Right lobe of liver (tissue), 6 donors: ENCODE data around the gene ERC2. TPM values are rescaled to one million over a fixed set of nuclear protein-coding genes. Genes with fewer than 3 reads are reported as not detected.

ENCODE experiments used
- ATAC-seq, 4 donors: fragments of 200-7000 bp; cut with Tn5 transposase; one replicate each; pipeline ENCODE4 v1.9.1; 2020; ENCODE audit warnings: mild to moderate bottlenecking in 4 of 4, moderate library complexity in 4 of 4
- DNase-seq, 3 donors: peaks; one replicate each; pipeline ENCODE4 v3.0.0-alpha.2; 2020
- H3K27ac ChIP-seq, 3 donors: fragments of 200-600 bp; one replicate each; pipeline ENCODE4 v1.8.0; 2022
- H3K27me3 ChIP-seq, 2 donors: fragments of 200-600 bp; one replicate each; pipeline ENCODE4 v1.8.0; 2022
- H3K36me3 ChIP-seq, 4 donors: fragments of 200-600 bp; sonication (generic) in 1 of 4; one replicate each; pipeline versions ENCODE4 v1.5.1 to v1.8.0; 2017 to 2022; ENCODE audit warnings: control low read depth in 1 of 4
- H3K4me1 ChIP-seq, 4 donors: fragments of 200-600 bp; sonication (generic) in 1 of 4; one replicate each; pipeline versions ENCODE4 v1.5.1 to v1.8.0; 2017 to 2022; ENCODE audit warnings: control low read depth in 1 of 4
- H3K4me3 ChIP-seq, 3 donors: fragments of 200-600 bp; one replicate each; pipeline ENCODE4 v1.8.0; 2022
- H3K9me3 ChIP-seq, 4 donors: fragments of 200-600 bp; sonication (generic) in 1 of 4; one replicate each; pipeline versions ENCODE4 v1.5.1 to v1.8.0; 2017 to 2022; ENCODE audit warnings: control low read depth in 1 of 4
- POLR2A ChIP-seq: fragments of 450-650 bp; IDR thresholded peaks from one replicate; pipeline ENCODE4 v1.6.1; 2017; ENCODE audit warnings: antibody characterized with exemption, mild to moderate bottlenecking
- WGBS: methylation state at CpG from one replicate; pipeline ENCODE4 v1.1.6; 2018; ENCODE audit warnings: low coverage, low lambda C conversion rate; ENCODE audit not compliant: insufficient coverage; ENCODE audit errors: missing lambda C conversion rate; 5-methylcytosine and 5-hydroxymethylcytosine counted together
- intact Hi-C, 2 donors: fragments of 100-400 bp; cut with DNase I; formaldehyde crosslinking; loops; one replicate each; pipeline versions ENCODE4 v1.11.2 to v1.14.1; 2022
- total RNA-seq, 6 experiments: library from RNA; depleted of rRNA in 2 of 6; stranded (reverse); fragments of >200 nt in 2 of 6; fragmentation: NEBNext Ultra II Directional in 3 of 6; extraction: Animal tissue kit (Norgen Biotek cat#: 25700) in 3 of 6; gene quantifications; one replicate each; pipeline versions ENCODE4 v1.1.0 to v1.2.4, GENCODE V29; 2016 to 2023
- TF ChIP-seq, protein P1 (sequence below), 4 donors: fragments of 200-600 bp in 3 of 4; fragments of 450-650 bp in 1 of 4; IDR thresholded peaks; one replicate each; pipeline versions ENCODE4 v1.5.1 to v1.8.0; 2016 to 2022; ENCODE audit warnings: antibody characterized with exemption in 4 of 4, mild to moderate bottlenecking in 2 of 4
- donor health status: DM: no; HTN: yes; CAD: no.
- donor health status: DM: no; HTN: no; CAD: no.
- donor health status: DM: no; HTN: no; CAD: no.
- donor health status: DM: no; HTN: yes; CAD: no.
- donor health status: DM: no; HTN: yes; CAD: no.

ERC2 gene
- total RNA-seq, 6 experiments from 2014 or later: not detected

GRCh38 chr3:56459719-56460118 is 8.5 kb downstream of the ERC2 start:
- Histone ChIP-seq H3K4me1 (no peaks in the 10 kb centered on the region), H3K27me3 (no peaks in the 10 kb centered on the region), H3K36me3 (no peaks in the 10 kb centered on the region), H3K27ac (no peak overlapping the region), H3K4me3 (no peak overlapping the region), H3K9me3 (no peaks in the 10 kb centered on the region)
- intact Hi-C loops: no loop called here
- TF ChIP-seq POLR2A: no peak
- DNase-seq (no peak), ATAC-seq (no peak)
- 51% methylated on average over 3 of the region's 3 CpGs for WGBS

DNA sequence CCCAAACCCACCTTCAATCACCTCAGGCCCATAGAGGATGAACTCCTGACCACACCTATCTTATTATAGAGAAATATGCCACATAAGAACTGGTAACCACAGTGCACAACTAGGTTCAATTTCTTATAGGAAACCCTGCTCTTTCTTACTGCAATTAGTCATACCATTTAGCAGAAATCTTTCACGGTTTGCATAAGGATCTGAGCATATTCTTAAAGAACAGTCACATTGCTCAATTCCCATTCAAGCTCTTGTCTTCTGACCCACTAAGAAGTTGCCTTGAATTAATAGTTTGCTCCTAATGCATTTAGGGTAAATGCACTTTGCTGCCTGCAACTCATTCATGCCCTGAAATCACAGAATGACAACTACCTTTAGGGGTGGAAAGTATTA is 9.2 kb downstream of the ERC2 start:
- TF ChIP-seq, protein P1, sequence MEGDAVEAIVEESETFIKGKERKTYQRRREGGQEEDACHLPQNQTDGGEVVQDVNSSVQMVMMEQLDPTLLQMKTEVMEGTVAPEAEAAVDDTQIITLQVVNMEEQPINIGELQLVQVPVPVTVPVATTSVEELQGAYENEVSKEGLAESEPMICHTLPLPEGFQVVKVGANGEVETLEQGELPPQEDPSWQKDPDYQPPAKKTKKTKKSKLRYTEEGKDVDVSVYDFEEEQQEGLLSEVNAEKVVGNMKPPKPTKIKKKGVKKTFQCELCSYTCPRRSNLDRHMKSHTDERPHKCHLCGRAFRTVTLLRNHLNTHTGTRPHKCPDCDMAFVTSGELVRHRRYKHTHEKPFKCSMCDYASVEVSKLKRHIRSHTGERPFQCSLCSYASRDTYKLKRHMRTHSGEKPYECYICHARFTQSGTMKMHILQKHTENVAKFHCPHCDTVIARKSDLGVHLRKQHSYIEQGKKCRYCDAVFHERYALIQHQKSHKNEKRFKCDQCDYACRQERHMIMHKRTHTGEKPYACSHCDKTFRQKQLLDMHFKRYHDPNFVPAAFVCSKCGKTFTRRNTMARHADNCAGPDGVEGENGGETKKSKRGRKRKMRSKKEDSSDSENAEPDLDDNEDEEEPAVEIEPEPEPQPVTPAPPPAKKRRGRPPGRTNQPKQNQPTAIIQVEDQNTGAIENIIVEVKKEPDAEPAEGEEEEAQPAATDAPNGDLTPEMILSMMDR (IDR thresholded peaks at IDR 0.05): no peak
- no peak for TF ChIP-seq POLR2A
- Histone ChIP-seq H3K27me3 (no peaks in the 10 kb centered on the region), H3K36me3 (no peaks in the 10 kb centered on the region), H3K4me1 (no peaks in the 10 kb centered on the region), H3K9me3 (no peaks in the 10 kb centered on the region), H3K4me3 (no peak overlapping the region), H3K27ac (no peak overlapping the region)
- no peak for ATAC-seq
- WGBS: 8% methylated on average over 1 of the region's 1 CpG
- DNase-seq: no peak
- intact Hi-C loops: no loop called here

DNA sequence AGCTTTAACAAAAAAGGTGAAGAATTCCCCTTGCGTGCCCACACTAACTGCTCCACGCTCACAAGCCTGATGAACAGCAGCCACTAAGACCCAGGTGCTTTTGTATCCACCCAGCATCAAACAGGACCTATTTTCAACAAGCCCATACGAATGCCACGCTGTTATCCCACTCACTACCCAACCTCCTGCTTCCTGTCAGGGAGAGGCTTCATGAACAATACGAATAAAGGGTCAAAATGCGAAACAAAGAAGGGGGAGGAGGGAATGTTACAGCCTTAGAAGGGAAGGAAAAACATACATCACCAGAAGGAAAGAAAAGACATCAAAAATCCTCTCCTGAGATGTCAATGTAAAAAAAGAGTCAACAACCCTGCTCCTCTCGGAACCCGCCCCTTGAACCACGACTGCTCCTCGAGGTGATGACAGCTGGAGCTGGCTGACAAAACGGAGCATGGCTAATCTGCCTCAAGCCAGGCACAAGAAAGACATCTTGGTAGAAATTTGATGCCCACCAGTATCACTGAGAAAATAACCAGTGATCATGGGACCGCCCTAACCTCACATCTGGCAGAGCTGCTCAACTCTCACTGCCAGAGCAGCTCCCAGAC is 9.7 kb downstream of the ERC2 start:
- Histone ChIP-seq H3K9me3 (no peaks in the 10 kb centered on the region), H3K36me3 (no peaks in the 10 kb centered on the region), H3K27ac (no peak overlapping the region), H3K27me3 (no peaks in the 10 kb centered on the region), H3K4me1 (no peaks in the 10 kb centered on the region), H3K4me3 (no peak overlapping the region)
- ATAC-seq (no peak), DNase-seq (no peak)
- intact Hi-C loops: no loop called here
- TF ChIP-seq, protein P1 (IDR thresholded peaks at IDR 0.05): no peak
- no peak for TF ChIP-seq POLR2A
- 35% methylated on average over 11 of the region's 12 CpGs for WGBS

DNA sequence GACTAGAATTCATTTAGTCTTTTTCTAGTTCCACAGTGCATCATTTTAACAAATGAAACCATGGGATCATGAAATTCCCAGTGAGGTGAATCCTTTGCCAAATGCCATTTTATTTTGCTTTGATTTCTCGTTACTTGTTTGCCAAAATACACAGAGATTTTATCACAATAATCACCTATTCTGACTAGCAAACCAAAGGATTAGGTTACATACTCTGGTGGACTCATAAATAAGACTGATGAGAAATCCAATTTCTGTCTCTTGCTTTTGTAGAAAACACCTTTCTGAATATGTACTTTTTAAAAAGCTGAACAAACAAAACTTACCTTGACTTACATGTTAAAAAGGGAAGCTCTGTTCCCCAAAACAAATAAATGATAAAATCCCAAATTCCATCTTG is 12.2 kb downstream of the ERC2 start:
- WGBS: 13% methylated on average over 1 of the region's 1 CpG
- TF ChIP-seq POLR2A: no peak
- TF ChIP-seq, protein P1 (IDR thresholded peaks at IDR 0.05): no peak
- H3K4me1 ChIP-seq: no peaks in the 10 kb centered on the region

GRCh38 chr3:56453011-56453410 is 15.3 kb downstream of the ERC2 start:
- Histone ChIP-seq H3K27me3 (no peaks in the 10 kb centered on the region), H3K4me1 (no peaks in the 10 kb centered on the region), H3K9me3 (no peaks in the 10 kb centered on the region), H3K36me3 (no peaks in the 10 kb centered on the region), H3K27ac (no peak overlapping the region), H3K4me3 (no peak overlapping the region)
- ATAC-seq (no peak), DNase-seq (no peak)
- intact Hi-C loops: no loop called here
- 12% methylated on average over 1 of the region's 1 CpG for WGBS
- TF ChIP-seq POLR2A: no peak
- TF ChIP-seq, protein P1 (IDR thresholded peaks at IDR 0.05): no peak

More for the DNA sequence above, 12.2 kb downstream of the ERC2 start:
- no peaks in the 10 kb centered on the region for H3K36me3 ChIP-seq
- ATAC-seq (no peak), DNase-seq (no peak)
- no peak overlapping the region for H3K4me3 ChIP-seq
- no peaks in the 10 kb centered on the region for H3K9me3 ChIP-seq
- H3K27me3 ChIP-seq: no peaks in the 10 kb centered on the region
- intact Hi-C loops: no loop called here
- no peak overlapping the region for H3K27ac ChIP-seq
